ENCODE data around the gene HEATR9. TPM values are rescaled to one million over a fixed set of nuclear protein-coding genes. Genes with fewer than 3 reads are reported as not detected.

The HEATR9 gene
- polyA plus RNA-seq, 1 of the 3 experiments (the other 2 are of a cell fraction) = not detected

DNA sequence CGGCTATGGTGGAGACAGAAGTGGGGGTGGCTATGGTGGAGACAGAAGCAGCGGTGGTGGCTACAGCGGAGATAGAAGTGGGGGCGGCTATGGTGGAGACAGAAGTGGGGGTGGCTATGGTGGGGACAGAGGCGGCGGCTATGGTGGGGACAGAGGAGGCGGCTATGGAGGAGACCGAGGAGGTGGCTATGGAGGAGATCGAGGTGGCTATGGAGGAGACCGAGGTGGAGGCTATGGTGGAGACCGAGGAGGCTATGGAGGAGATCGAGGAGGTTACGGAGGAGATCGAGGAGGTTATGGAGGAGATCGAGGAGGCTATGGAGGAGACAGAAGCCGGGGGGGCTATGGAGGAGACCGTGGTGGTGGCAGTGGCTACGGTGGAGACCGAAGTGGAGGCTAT lies 24.1 kb downstream of the HEATR9 start:
- Histone ChIP-seq H3K27ac (ENCODE audit: low read depth in 2 of 2, low read length in 1 of 2) (no peak overlapping the region), H3K79me2 (ENCODE audit: insufficient read depth) (no peaks in the 10 kb centered on the region), H3K4me2 (no peak overlapping the region), H3K36me3 (replicated peaks in 1 of 2; ENCODE audit: control insufficient read depth in 1 of 2, insufficient read depth in 2 of 2, low read length in 1 of 2) (peaks cover 60 to 64% of the 10 kb centered on the region in 2 experiments), H3K4me3 (ENCODE audit: low read depth in 2 of 2, low read length in 1 of 2) (no peak overlapping the region), H4K20me1 (ENCODE audit: insufficient read depth) (peaks cover 5% of the 10 kb centered on the region), H3K27me3 (ENCODE audit: insufficient read depth) (no peaks in the 10 kb centered on the region), H3F3A (replicated peaks; ENCODE audit: insufficient read depth) (peaks cover 28% of the 10 kb centered on the region), H2AFZ (ENCODE audit: low read depth) (no peak overlapping the region), H3K9me3 (no peaks in the 10 kb centered on the region), H3K9ac (no peak overlapping the region), H3K4me1 (ENCODE audit: control insufficient read depth in 1 of 2, insufficient read depth in 2 of 2, low read depth in 1 of 2, low read length in 1 of 2) (no peaks in the 10 kb centered on the region), H3K9me2 (no peaks in the 10 kb centered on the region)
- POLR2A ChIA-PET = no interaction called here
- CTCF ChIA-PET = no interaction called here
- DNase-seq = no peak
- 98% methylated on average over 19 of the region's 19 CpGs for WGBS (ENCODE audit: low lambda C conversion rate)
- TF ChIP-seq RCOR1 (IDR thresholded peaks at IDR 0.05; ENCODE audit: low read length) = no peak
- no peak for TF ChIP-seq SMC3 (IDR thresholded peaks at IDR 0.05; ENCODE audit: low read depth, low read length)
- TF ChIP-seq ELF1 (IDR thresholded peaks at IDR 0.05) = no peak
- TF ChIP-seq RAD21 (IDR thresholded peaks at IDR 0.05; ENCODE audit: low read length) = no peak

DNA sequence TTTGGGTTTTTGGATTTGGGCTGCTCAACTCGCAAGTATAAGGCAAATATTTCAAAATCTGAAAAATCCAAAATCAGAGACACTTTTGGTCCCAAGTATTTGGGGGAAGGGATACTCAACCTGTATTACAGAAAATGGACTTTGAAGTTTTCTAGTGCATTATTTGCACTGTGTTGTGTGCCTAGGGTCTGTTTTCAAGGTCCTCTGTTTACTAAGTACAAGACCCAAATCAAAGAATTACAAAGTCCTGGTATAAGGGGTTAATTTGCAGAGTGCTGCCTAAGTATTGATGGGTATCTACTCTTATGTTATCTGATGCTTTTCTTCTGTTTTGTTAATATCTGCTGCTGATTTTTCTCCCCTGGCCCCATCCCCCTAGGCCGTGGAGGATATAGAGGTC lies 25.0 kb downstream of the HEATR9 start:
- Histone ChIP-seq H3K4me3 (ENCODE audit: low read depth in 2 of 2, low read length in 1 of 2) (no peak overlapping the region), H3F3A (replicated peaks; ENCODE audit: insufficient read depth) (peaks cover 28% of the 10 kb centered on the region), H3K27ac (ENCODE audit: low read depth in 2 of 2, low read length in 1 of 2) (no peak overlapping the region), H3K36me3 (replicated peaks in 1 of 2; ENCODE audit: control insufficient read depth in 1 of 2, insufficient read depth in 2 of 2, low read length in 1 of 2) (peaks cover 64 to 65% of the 10 kb centered on the region in 2 experiments), H4K20me1 (ENCODE audit: insufficient read depth) (no peaks in the 10 kb centered on the region; the same call in none of the 2 replicates), H2AFZ (ENCODE audit: low read depth) (no peak overlapping the region), H3K4me1 (ENCODE audit: control insufficient read depth in 1 of 2, insufficient read depth in 2 of 2, low read depth in 1 of 2, low read length in 1 of 2) (no peaks in the 10 kb centered on the region), H3K9me3 (no peaks in the 10 kb centered on the region), H3K79me2 (ENCODE audit: insufficient read depth) (no peaks in the 10 kb centered on the region), H3K9me2 (no peaks in the 10 kb centered on the region), H3K27me3 (ENCODE audit: insufficient read depth) (no peaks in the 10 kb centered on the region), H3K4me2 (no peak overlapping the region), H3K9ac (no peak overlapping the region)
- WGBS (ENCODE audit: low lambda C conversion rate) = 91% methylated on average over 2 of the region's 2 CpGs
- ChIA-PET POLR2A (no interaction called here), CTCF (no interaction called here)
- no peak for DNase-seq
- TF ChIP-seq RXRA (IDR thresholded peaks at IDR 0.05; ENCODE audit: borderline replicate concordance, low read depth) = no peak
- no peak for TF ChIP-seq POLR2AphosphoS5 (IDR thresholded peaks at IDR 0.05; ENCODE audit: low read depth, low read length)
- no peak for TF ChIP-seq TCF12 (IDR thresholded peaks at IDR 0.05)
- TF ChIP-seq, protein P1, sequence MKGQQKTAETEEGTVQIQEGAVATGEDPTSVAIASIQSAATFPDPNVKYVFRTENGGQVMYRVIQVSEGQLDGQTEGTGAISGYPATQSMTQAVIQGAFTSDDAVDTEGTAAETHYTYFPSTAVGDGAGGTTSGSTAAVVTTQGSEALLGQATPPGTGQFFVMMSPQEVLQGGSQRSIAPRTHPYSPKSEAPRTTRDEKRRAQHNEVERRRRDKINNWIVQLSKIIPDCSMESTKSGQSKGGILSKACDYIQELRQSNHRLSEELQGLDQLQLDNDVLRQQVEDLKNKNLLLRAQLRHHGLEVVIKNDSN (IDR thresholded peaks at IDR 0.05; ENCODE audit: borderline replicate concordance, low read depth) = no peak
- no peak for TF ChIP-seq MEF2A (IDR thresholded peaks at IDR 0.05; ENCODE audit: borderline replicate concordance, low read depth)
- no peak for TF ChIP-seq FOXM1 (IDR thresholded peaks at IDR 0.05; ENCODE audit: low read depth)
- TF ChIP-seq FOSL2 (IDR thresholded peaks at IDR 0.05; ENCODE audit: borderline replicate concordance, low read depth) = no peak
- no peak for TF ChIP-seq RCOR1 (IDR thresholded peaks at IDR 0.05; ENCODE audit: low read length)

DNA sequence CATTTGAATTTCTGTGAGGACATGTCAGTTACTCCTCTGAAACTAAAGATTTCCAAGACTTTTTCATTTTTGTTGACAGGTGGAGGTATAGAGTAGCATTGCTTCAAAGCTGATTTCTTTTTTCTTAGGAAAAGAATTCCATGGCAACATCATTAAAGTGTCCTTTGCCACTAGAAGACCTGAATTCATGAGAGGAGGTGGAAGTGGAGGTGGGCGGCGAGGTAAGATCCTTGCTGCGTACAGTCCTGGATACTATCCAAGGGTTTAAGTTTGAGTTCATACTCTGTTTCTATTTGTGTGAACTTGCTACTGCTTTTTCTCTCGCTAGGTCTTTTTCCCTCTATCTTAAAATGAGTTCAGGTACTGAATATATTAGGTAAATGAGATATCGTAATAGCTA lies 26.5 kb downstream of the HEATR9 start:
- Histone ChIP-seq H3K9me3 (no peaks in the 10 kb centered on the region), H3K4me2 (no peak overlapping the region), H3K36me3 (replicated peaks in 1 of 2; ENCODE audit: control insufficient read depth in 1 of 2, insufficient read depth in 2 of 2, low read length in 1 of 2) (peaks cover 63 to 78% of the 10 kb centered on the region in 2 experiments), H3K79me2 (ENCODE audit: insufficient read depth) (no peaks in the 10 kb centered on the region), H2AFZ (ENCODE audit: low read depth) (no peak overlapping the region), H4K20me1 (ENCODE audit: insufficient read depth) (no peaks in the 10 kb centered on the region; the same call in none of the 2 replicates), H3K9ac (no peak overlapping the region), H3K4me1 (ENCODE audit: control insufficient read depth in 1 of 2, insufficient read depth in 2 of 2, low read depth in 1 of 2, low read length in 1 of 2) (no peaks in the 10 kb centered on the region), H3K27ac (ENCODE audit: low read depth in 2 of 2, low read length in 1 of 2) (no peak overlapping the region), H3K9me2 (no peaks in the 10 kb centered on the region), H3K4me3 (ENCODE audit: low read depth in 2 of 2, low read length in 1 of 2) (no peak overlapping the region), H3K27me3 (ENCODE audit: insufficient read depth) (no peaks in the 10 kb centered on the region), H3F3A (replicated peaks; ENCODE audit: insufficient read depth) (peaks cover 25% of the 10 kb centered on the region)
- POLR2A ChIA-PET = interaction anchor here (1.3 kb wide), 1 partner anchor 33 kb away, joined by 5 read pairs; the partner anchor contains the start of gene TAF15
- CTCF ChIA-PET = interaction anchor here (1.1 to 1.4 kb wide), 3 partner anchors 22 to 79 kb away, joined by 3 to 6 read pairs (median 4); partner anchors contain the start of gene TAF15
- WGBS (ENCODE audit: low lambda C conversion rate) = 94% methylated on average over 5 of the region's 5 CpGs
- no peak for DNase-seq
- TF ChIP-seq RFX5 (IDR thresholded peaks at IDR 0.05; ENCODE audit: low read length) (no peak), MEF2A (IDR thresholded peaks at IDR 0.05; ENCODE audit: borderline replicate concordance, low read depth) (no peak), FOXJ3 (CRISPR knock-in tag; IDR thresholded peaks at IDR 0.05) (no peak), GABPA (IDR thresholded peaks at IDR 0.05; ENCODE audit: low read depth) (no peak), YY1 (IDR thresholded peaks at IDR 0.05; ENCODE audit: low read depth) (no peak), POLR2AphosphoS5 (IDR thresholded peaks at IDR 0.05; ENCODE audit: low read depth, low read length) (no peak), CHD2 (IDR thresholded peaks at IDR 0.05; ENCODE audit: low read length, partially characterized antibody) (no peak)
- TF ChIP-seq, protein P1 (IDR thresholded peaks at IDR 0.05; ENCODE audit: borderline replicate concordance, low read depth) = no peak
